Muscle layer of colon (tissue), 2 donors: ENCODE measurements around the gene LSMEM2.
"Not testable (repeated sequence)": the region's sequence is repeated elsewhere in the genome, so short reads cannot be mapped to it uniquely, and the experiment has no call there.

ENCODE experiments used
- H3K27ac ChIP-seq: one replicate; pipeline ENCODE4 v1.7.0; 2013; ENCODE audit warnings: low read depth, mild to moderate bottlenecking, low read length, moderate library complexity
- H3K27me3 ChIP-seq, 2 donors: one replicate each; pipeline ENCODE4 v1.7.0; 2013; ENCODE audit warnings: low read length in 2 of 2, mild to moderate bottlenecking in 2 of 2; ENCODE audit not compliant: insufficient read depth in 2 of 2, control insufficient read depth in 1 of 2
- H3K36me3 ChIP-seq: one replicate; pipeline ENCODE4 v1.7.0; 2013; ENCODE audit warnings: mild to moderate bottlenecking, low read length; ENCODE audit not compliant: insufficient read depth
- H3K4me1 ChIP-seq: one replicate; pipeline ENCODE4 v1.7.0; 2013; ENCODE audit warnings: mild to moderate bottlenecking, low read length; ENCODE audit not compliant: insufficient read depth
- H3K4me3 ChIP-seq, 2 donors: one replicate each; pipeline ENCODE4 v1.7.0; 2013; ENCODE audit warnings: low read length in 2 of 2, low read depth in 1 of 2, mild to moderate bottlenecking in 1 of 2, moderate library complexity in 1 of 2
- H3K9ac ChIP-seq: one replicate; pipeline ENCODE4 v1.7.0; 2013; ENCODE audit warnings: low read length
- H3K9me3 ChIP-seq: one replicate; pipeline ENCODE4 v1.7.0; 2013; ENCODE audit warnings: mild to moderate bottlenecking, low read length
- donor health status: abdominal sarcoma.
- donor health status: Adenocarcinoma of cecum.

LSMEM2 gene

DNA sequence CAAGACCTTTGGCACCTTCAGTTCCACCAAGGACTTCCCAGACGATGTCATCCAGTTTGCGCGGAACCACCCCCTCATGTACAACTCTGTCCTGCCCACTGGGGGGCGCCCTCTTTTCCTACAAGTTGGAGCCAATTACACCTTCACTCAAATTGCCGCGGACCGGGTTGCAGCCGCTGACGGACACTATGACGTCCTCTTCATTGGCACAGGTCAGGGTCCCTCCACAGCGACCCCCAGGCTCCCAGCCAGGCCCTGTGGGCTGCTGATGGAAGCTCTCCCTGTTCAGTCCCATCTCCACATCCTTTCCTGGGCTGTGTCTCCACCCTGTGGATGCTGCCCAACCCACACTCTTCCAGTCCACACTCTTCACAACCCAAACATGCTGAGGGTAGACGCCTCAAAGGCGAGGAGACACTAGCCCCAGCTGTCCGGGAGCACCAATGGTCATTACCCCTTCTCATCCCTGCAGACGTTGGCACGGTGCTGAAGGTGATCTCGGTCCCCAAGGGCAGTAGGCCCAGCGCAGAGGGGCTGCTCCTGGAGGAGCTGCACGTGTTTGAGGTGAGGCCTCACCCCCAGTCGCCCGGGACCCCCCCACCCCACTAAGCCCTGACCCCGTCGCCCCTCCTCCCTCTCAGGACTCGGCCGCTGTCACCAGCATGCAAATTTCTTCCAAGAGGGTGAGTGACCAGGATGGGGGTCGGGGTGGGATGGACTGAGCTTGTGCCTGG lies 4.3 kb upstream of the LSMEM2 start:
- H3K27ac ChIP-seq, result no peak overlapping the region
- peaks cover 16% of the 10 kb centered on the region for H3K4me1 ChIP-seq
- H3K36me3 ChIP-seq, result peaks cover 7% of the 10 kb centered on the region
- no peaks in the 10 kb centered on the region for H3K9me3 ChIP-seq
- no peak overlapping the region for H3K4me3 ChIP-seq
- peaks cover 0 to 11% of the 10 kb centered on the region in 2 donors for H3K27me3 ChIP-seq
- no peak overlapping the region for H3K9ac ChIP-seq

- Histone ChIP-seq H3K4me3 (no peak overlapping the region), H3K9ac (no peak overlapping the region), H3K36me3 (peaks cover 7% of the 10 kb centered on the region), H3K9me3 (no peaks in the 10 kb centered on the region), H3K4me1 (peaks cover 9% of the 10 kb centered on the region), H3K27me3 (peaks cover 0 to 11% of the 10 kb centered on the region in 2 donors), H3K27ac (no peak overlapping the region)
Observed at GRCh38 chr3:50275141-50275995, 3.5 kb upstream of the LSMEM2 start.

- Histone ChIP-seq H3K4me3 (no peak overlapping the region), H3K27me3 (peaks cover 0 to 11% of the 10 kb centered on the region in 2 donors), H3K9ac (no peak overlapping the region), H3K27ac (no peak overlapping the region), H3K9me3 (no peaks in the 10 kb centered on the region), H3K36me3 (peaks cover 4% of the 10 kb centered on the region), H3K4me1 (peaks cover 9% of the 10 kb centered on the region)
Observed at GRCh38 chr3:50275996-50276761, 2.7 kb upstream of the LSMEM2 start.

- H3K27me3 ChIP-seq, result peaks cover 0 to 11% of the 10 kb centered on the region in 2 donors
- no peak overlapping the region for H3K4me3 ChIP-seq
- no peak overlapping the region for H3K27ac ChIP-seq
- H3K4me1 ChIP-seq, result peaks cover 9% of the 10 kb centered on the region
- H3K9ac ChIP-seq, result no peak overlapping the region
- no peaks in the 10 kb centered on the region for H3K9me3 ChIP-seq
- no peaks in the 10 kb centered on the region for H3K36me3 ChIP-seq
Observed at GRCh38 chr3:50276762-50277101, 2.2 kb upstream of the LSMEM2 start.

GRCh38 chr3:50278123-50278879 lies 586 bp upstream of the LSMEM2 start:
- Histone ChIP-seq H3K4me1 (peaks cover 6% of the 10 kb centered on the region), H3K9ac (no peak overlapping the region), H3K4me3 (no peak overlapping the region), H3K9me3 (no peaks in the 10 kb centered on the region), H3K27ac (no peak overlapping the region), H3K36me3 (no peaks in the 10 kb centered on the region), H3K27me3 (peaks cover 0 to 11% of the 10 kb centered on the region in 2 donors)

DNA sequence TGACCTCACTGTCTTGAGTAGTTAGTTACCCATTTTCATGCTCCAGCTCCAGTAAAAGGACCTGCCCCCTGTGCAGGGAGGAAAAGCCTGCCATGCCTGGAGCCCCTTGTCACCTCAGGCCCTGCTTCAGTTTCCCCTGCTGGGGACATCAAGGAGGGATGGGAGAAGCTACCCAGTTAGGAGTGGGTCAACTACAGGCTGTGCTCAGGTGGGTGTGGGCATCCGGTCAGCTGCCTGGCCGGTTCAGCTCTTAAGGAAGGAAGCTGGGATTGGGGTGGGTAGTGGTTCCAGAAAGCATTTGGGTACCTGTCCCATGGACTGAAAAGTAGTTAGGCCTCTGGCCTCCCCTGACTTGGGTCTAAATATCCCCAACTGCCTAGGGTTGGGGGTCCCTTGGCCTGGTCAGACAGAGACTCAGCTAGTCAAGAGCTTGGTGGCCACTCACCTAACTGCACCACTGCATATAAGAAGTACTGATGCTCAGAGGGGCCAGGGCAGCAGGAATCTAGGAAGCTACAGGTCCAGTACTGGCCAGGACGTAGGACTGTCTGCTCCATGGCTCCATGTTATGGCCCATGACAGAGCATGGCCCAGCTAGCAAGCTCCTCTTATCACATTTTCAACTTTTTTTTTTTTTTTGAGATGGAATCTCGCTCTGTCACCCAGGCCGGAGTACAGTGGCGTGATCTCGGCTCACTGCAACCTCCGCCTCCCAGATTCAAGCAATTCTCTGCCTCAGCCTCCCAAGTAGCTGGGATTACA lies 549 bp downstream of the LSMEM2 start:
- no peaks in the 10 kb centered on the region for H3K9me3 ChIP-seq
- no peak overlapping the region for H3K9ac ChIP-seq
- H3K27ac ChIP-seq, result no peak overlapping the region
- peaks cover 6% of the 10 kb centered on the region for H3K4me1 ChIP-seq
- H3K36me3 ChIP-seq, result no peaks in the 10 kb centered on the region
- peaks cover 0 to 11% of the 10 kb centered on the region in 2 donors for H3K27me3 ChIP-seq
- H3K4me3 ChIP-seq, result no peak overlapping the region

DNA sequence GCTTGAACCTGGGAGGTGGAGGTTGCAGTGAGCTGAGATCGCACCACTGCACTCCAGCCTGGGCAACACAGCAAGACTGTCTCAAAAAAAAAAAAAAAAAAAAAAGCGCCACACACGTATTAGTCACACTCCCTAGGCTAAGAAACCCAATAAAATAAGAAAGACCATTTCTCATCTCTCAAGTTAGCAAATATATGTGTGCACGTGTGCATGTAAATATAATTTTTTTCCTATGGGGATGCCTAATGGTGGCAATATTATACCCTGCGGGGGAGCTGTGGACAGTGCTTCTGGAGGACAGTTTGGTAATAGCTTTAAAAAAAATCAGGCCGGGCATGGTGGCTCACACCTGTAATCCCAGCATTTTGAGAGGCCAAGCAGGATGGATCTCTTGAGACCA lies 5.2 kb downstream of the LSMEM2 start:
- not testable (repeated sequence) for H3K27ac ChIP-seq, H3K4me1 ChIP-seq, H3K9ac ChIP-seq, H3K27me3 ChIP-seq, H3K9me3 ChIP-seq, H3K4me3 ChIP-seq
- H3K36me3 ChIP-seq, result peaks cover 18% of the 10 kb centered on the region

- H3K4me3 ChIP-seq, result no peak overlapping the region
- H3K4me1 ChIP-seq, result peaks cover 14% of the 10 kb centered on the region
- H3K36me3 ChIP-seq, result peaks cover 33% of the 10 kb centered on the region
- H3K27ac ChIP-seq, result no peak overlapping the region
- H3K27me3 ChIP-seq, result no peaks in the 10 kb centered on the region
- no peaks in the 10 kb centered on the region for H3K9me3 ChIP-seq
- H3K9ac ChIP-seq, result no peak overlapping the region
Observed at GRCh38 chr3:50286322-50287227, 7.7 kb downstream of the LSMEM2 start.

DNA sequence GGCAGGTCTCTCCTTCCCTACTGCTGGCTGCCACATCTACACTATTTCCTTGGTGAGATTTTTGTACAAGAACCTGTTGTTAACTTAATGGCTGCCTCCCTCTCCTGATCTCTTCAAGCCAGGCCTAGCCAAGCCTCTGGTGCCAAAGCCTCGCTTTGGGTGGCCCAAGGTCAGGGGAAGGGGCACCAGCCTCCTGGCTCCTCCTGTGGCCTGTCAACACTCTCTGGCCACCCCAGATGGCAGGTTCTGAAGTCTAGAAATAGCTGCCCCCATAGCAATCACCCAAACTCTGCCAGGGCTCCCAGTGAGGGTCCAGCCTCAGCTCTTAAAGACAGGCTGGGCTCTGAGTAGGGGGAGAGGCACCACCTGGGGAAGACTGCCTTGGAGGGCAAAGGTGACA lies 8.4 kb downstream of the LSMEM2 start:
- H3K4me1 ChIP-seq, result peaks cover 14% of the 10 kb centered on the region
- H3K9me3 ChIP-seq, result no peaks in the 10 kb centered on the region
- no peaks in the 10 kb centered on the region for H3K27me3 ChIP-seq
- no peak overlapping the region for H3K27ac ChIP-seq
- H3K4me3 ChIP-seq, result no peak overlapping the region
- H3K36me3 ChIP-seq, result peaks cover 33% of the 10 kb centered on the region
- H3K9ac ChIP-seq, result no peak overlapping the region
